Lung (tissue), 12 donors: ENCODE measurements around the gene CCDC68. TPM values are rescaled to one million over a fixed set of nuclear protein-coding genes. Genes with fewer than 3 reads are reported as not detected.

Experiments
- ATAC-seq: fragments of 200-7000 bp; cut with Tn5 transposase; one replicate; pipeline ENCODE4 v1.9.1; 2020; ENCODE audit warnings: moderate number of reproducible peaks; ENCODE audit not compliant: insufficient read depth, low FRiP score
- DNase-seq, 3 donors: peaks; one replicate each; pipeline ENCODE4 v3.0.0-alpha.2; 2013 to 2017
- H3K27ac ChIP-seq, 2 donors: one replicate each; pipeline ENCODE4 v1.5.1; 2013; ENCODE audit warnings: mild to moderate bottlenecking in 2 of 2, moderate library complexity in 2 of 2, control low read depth in 1 of 2, inconsistent platforms in 1 of 2, low read depth in 1 of 2, low read length in 1 of 2
- H3K27me3 ChIP-seq, 3 donors: one replicate each; pipeline ENCODE4 v1.5.1; 2013; ENCODE audit warnings: low read length in 2 of 3; ENCODE audit not compliant: control insufficient read depth in 3 of 3, insufficient read depth in 3 of 3
- H3K36me3 ChIP-seq, 4 donors: one replicate each; pipeline ENCODE4 v1.5.1; 2013; ENCODE audit warnings: low read length in 4 of 4, mild to moderate bottlenecking in 1 of 4, moderate library complexity in 1 of 4; ENCODE audit not compliant: control insufficient read depth in 4 of 4, insufficient read depth in 4 of 4
- H3K4me1 ChIP-seq, 5 donors: one replicate each; pipeline ENCODE4 v1.5.1; 2013; ENCODE audit warnings: low read length in 5 of 5, mild to moderate bottlenecking in 2 of 5, moderate library complexity in 1 of 5; ENCODE audit not compliant: control insufficient read depth in 5 of 5, insufficient read depth in 5 of 5
- H3K4me3 ChIP-seq: one replicate; pipeline ENCODE4 v1.5.1; 2013; ENCODE audit warnings: mild to moderate bottlenecking, control low read depth, moderate library complexity
- H3K9ac ChIP-seq, 2 donors: one replicate each; pipeline ENCODE4 v1.5.1; 2013; ENCODE audit warnings: low read length in 2 of 2, control low read depth in 1 of 2; ENCODE audit not compliant: insufficient read depth in 1 of 2
- H3K9me3 ChIP-seq, 4 donors: one replicate each; pipeline ENCODE4 v1.5.1; 2013; ENCODE audit warnings: low read length in 3 of 4, mild to moderate bottlenecking in 1 of 4, moderate library complexity in 1 of 4; ENCODE audit not compliant: control insufficient read depth in 4 of 4, insufficient read depth in 3 of 4
- WGBS, 2 donors: extraction: QIAGEN DNeasy Blood & Tissue Kit; methylation state at CpG; one replicate each; pipeline ENCODE4 v1.1.7; 2013; 5-methylcytosine and 5-hydroxymethylcytosine counted together
- polyA plus RNA-seq, 2 donors: library from polyadenylated mRNA; stranded (reverse); fragments of 200-250 nt; gene quantifications; one replicate each; pipeline ENCODE4 v1.2.1, GENCODE V29; 2013
- total RNA-seq, 2 donors: library from RNA; depleted of rRNA in 1 of 2; stranded (reverse); fragments of >200 nt in 1 of 2; gene quantifications; one replicate each; pipeline ENCODE4 v1.2.1, GENCODE V29; 2014 to 2021
- TF ChIP-seq, protein P1 (sequence below): IDR thresholded peaks from 2 replicates; pipeline ENCODE4 v1.5.1; 2012; ENCODE audit warnings: mild to moderate bottlenecking; ENCODE audit errors: control extremely low read depth, extremely low read depth
- donor health status: control.
- donor health status: control.
- donor health status: Bipolar disorder and iron deficiency.
- donor health status: healthy.
- donor health status: DM: yes; HTN: yes; CAD: no.

Gene CCDC68
- total and polyA plus RNA-seq, 4 donors: 6.7 to 90.4 (median 10.1) TPM

DNA sequence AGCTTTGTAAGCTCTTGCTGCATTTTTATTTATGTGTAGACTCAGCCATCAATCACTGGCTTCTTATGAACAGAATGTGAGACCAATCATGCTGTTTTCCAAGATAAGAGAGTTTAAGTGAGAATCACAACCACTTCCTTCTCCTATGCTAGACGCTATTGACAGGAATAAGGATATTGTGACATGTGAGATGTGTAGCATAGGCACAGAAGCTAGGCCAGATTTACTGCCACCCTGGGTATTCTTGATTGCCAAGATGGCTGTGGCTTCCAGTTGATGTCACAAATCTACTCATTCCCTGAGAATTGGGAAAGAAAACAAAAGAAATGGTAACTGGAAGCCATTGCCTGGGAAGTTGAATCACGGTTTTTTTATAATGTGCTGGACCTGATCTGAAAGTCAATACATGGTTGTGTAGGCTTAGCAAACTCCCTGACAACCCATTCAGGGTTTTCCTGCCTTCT lies 81.1 kb downstream of the CCDC68 start:
- no peaks in the 10 kb centered on the region for H3K9me3 ChIP-seq
- no peak for ATAC-seq
- peak in 1 of 3 donors; percentile 26 for DNase-seq
- H3K27ac ChIP-seq: no peak overlapping the region
- TF ChIP-seq, protein P1, sequence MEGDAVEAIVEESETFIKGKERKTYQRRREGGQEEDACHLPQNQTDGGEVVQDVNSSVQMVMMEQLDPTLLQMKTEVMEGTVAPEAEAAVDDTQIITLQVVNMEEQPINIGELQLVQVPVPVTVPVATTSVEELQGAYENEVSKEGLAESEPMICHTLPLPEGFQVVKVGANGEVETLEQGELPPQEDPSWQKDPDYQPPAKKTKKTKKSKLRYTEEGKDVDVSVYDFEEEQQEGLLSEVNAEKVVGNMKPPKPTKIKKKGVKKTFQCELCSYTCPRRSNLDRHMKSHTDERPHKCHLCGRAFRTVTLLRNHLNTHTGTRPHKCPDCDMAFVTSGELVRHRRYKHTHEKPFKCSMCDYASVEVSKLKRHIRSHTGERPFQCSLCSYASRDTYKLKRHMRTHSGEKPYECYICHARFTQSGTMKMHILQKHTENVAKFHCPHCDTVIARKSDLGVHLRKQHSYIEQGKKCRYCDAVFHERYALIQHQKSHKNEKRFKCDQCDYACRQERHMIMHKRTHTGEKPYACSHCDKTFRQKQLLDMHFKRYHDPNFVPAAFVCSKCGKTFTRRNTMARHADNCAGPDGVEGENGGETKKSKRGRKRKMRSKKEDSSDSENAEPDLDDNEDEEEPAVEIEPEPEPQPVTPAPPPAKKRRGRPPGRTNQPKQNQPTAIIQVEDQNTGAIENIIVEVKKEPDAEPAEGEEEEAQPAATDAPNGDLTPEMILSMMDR: no peak
- H3K4me1 ChIP-seq: peaks cover 0 to 5% (median 0%) of the 10 kb centered on the region in 5 donors
- no peaks in the 10 kb centered on the region for H3K27me3 ChIP-seq
- no peaks in the 10 kb centered on the region for H3K36me3 ChIP-seq
- no peak overlapping the region for H3K9ac ChIP-seq
- 49 to 52% methylated on average over 2 of the region's 2 CpGs for WGBS, 2 donors
- no peak overlapping the region for H3K4me3 ChIP-seq

DNA sequence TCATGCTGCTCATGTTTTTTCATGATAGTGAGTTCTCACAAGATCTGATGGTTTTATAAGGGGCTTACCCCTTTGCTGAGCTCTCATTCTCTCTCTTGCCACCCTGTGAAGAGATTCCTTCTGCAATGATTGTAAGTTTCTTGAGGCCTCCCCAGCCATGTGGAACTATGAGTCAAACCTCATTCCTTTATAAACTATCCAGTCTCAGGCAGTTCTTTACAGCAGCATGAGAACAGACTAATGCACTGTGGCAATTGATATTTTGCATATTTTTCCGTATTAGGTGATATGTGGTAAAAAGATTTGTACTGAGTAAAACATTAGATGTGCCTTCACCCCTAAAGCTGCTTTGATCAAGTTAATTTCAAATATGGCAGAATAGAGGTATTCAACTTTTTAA lies 82.2 kb downstream of the CCDC68 start:
- TF ChIP-seq, protein P1: no peak
- Histone ChIP-seq H3K9ac (no peak overlapping the region), H3K27me3 (no peaks in the 10 kb centered on the region), H3K27ac (no peak overlapping the region), H3K36me3 (no peaks in the 10 kb centered on the region), H3K9me3 (no peaks in the 10 kb centered on the region), H3K4me1 (peaks cover 0 to 9% (median 4%) of the 10 kb centered on the region in 5 donors), H3K4me3 (no peak overlapping the region)
- ATAC-seq (no peak), DNase-seq (no peak)
- WGBS, 2 donors: 95 to 98% methylated on average over 1 of the region's 1 CpG

DNA sequence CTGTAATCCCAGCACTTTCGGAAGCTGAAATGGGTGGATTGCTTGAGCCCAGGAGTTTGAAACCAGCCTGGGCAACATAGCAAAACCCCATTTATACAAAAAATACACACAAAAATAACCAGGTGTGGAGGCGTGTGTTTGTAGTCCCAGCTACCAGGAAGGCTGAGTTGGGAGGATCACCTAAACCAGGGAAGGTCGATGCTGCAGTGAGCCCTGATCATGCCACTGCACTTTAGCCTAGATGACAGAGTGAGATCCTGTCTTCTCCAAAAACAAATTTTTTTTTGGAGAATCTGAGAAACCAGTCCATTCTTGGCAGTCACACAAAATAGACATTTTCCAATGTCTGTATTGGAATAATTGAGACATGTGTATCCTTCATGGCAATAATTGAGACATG lies 84.2 kb downstream of the CCDC68 start:
- no peaks in the 10 kb centered on the region for H3K27me3 ChIP-seq
- TF ChIP-seq, protein P1: no peak
- WGBS, 2 donors: 96 to 98% methylated on average over 3 of the region's 3 CpGs
- no peaks in the 10 kb centered on the region for H3K36me3 ChIP-seq
- no peak overlapping the region for H3K4me3 ChIP-seq
- no peak for ATAC-seq
- no peak for DNase-seq
- H3K9me3 ChIP-seq: no peaks in the 10 kb centered on the region
- no peak overlapping the region for H3K9ac ChIP-seq
- H3K27ac ChIP-seq: no peak overlapping the region
- peaks cover 0 to 9% (median 4%) of the 10 kb centered on the region in 5 donors for H3K4me1 ChIP-seq

DNA sequence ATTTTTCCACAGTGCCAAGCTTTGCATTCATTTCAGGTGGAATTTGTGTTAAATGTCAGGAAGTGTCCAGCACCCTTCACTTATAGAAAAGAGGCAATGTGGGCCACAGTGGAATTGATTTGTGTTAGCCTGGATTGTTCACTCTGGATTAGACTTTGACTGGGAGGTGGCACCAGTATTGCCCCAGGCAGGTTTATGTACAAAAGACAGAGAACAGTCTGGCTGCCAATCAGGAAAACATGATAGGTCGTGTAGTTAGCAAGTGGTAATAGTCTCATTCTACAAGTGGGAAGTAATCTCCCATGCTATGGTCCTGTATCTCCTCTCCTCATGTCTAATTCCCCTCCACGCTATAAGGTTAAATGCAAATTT lies 85.4 kb downstream of the CCDC68 start:
- Histone ChIP-seq H3K27ac (no peak overlapping the region), H3K4me3 (no peak overlapping the region), H3K9me3 (no peaks in the 10 kb centered on the region), H3K36me3 (no peaks in the 10 kb centered on the region), H3K4me1 (peaks cover 0 to 9% (median 4%) of the 10 kb centered on the region in 5 donors), H3K27me3 (no peaks in the 10 kb centered on the region), H3K9ac (no peak overlapping the region)
- ATAC-seq (no peak), DNase-seq (no peak)
- 71 to 74% methylated on average over 2 of the region's 2 CpGs for WGBS, 2 donors
- TF ChIP-seq, protein P1: no peak
